ELR (cell line): Measurements from ENCODE around the gene FRMPD2.

Experiments used
- DNase-seq: peaks from one replicate; pipeline ENCODE4 v3.0.0-alpha.2; 2015; ENCODE audit warnings: low read depth

FRMPD2 gene, protein sequence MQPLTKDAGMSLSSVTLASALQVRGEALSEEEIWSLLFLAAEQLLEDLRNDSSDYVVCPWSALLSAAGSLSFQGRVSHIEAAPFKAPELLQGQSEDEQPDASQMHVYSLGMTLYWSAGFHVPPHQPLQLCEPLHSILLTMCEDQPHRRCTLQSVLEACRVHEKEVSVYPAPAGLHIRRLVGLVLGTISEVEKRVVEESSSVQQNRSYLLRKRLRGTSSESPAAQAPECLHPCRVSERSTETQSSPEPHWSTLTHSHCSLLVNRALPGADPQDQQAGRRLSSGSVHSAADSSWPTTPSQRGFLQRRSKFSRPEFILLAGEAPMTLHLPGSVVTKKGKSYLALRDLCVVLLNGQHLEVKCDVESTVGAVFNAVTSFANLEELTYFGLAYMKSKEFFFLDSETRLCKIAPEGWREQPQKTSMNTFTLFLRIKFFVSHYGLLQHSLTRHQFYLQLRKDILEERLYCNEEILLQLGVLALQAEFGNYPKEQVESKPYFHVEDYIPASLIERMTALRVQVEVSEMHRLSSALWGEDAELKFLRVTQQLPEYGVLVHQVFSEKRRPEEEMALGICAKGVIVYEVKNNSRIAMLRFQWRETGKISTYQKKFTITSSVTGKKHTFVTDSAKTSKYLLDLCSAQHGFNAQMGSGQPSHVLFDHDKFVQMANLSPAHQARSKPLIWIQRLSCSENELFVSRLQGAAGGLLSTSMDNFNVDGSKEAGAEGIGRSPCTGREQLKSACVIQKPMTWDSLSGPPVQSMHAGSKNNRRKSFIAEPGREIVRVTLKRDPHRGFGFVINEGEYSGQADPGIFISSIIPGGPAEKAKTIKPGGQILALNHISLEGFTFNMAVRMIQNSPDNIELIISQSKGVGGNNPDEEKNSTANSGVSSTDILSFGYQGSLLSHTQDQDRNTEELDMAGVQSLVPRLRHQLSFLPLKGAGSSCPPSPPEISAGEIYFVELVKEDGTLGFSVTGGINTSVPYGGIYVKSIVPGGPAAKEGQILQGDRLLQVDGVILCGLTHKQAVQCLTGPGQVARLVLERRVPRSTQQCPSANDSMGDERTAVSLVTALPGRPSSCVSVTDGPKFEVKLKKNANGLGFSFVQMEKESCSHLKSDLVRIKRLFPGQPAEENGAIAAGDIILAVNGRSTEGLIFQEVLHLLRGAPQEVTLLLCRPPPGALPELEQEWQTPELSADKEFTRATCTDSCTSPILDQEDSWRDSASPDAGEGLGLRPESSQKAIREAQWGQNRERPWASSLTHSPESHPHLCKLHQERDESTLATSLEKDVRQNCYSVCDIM (N-terminal part only)

GRCh38 chr10:48274636-48275035, at the start of gene FRMPD2:
TSS of gene FRMPD2 (minus strand) at chr10:48274696. CDS start at chr10:48274567, 129 bp downstream.
- DNase-seq = no peak

GRCh38 chr10:48322017-48322416, 47.5 kb upstream of the FRMPD2 start:
- DNase-seq = peak; percentile 38

GRCh38 chr10:48317321-48317990, 43.0 kb upstream of the FRMPD2 start:
- DNase-seq = no peak

DNA sequence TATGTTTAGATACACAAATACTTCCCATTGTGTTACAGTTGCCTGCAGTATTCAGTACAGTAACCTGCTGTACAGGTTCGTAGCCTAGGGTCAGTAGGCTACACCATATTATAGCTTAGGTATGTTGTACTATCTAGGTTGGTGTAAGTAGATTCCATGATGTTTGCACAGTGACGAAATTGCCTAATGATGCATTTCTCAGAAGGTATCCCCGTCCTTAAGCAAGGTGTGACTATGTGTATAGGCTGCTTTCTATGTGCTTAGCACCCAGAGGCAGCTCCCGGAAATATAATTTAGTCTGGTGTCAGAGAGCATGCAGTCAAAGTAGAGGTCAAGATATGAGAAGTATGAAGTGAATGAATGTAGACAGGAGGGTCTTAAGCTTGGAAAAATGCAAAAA, 41.7 kb upstream of the FRMPD2 start:
- no peak for DNase-seq

GRCh38 chr10:48314107-48314506, 39.6 kb upstream of the FRMPD2 start:
- DNase-seq = no peak

DNA sequence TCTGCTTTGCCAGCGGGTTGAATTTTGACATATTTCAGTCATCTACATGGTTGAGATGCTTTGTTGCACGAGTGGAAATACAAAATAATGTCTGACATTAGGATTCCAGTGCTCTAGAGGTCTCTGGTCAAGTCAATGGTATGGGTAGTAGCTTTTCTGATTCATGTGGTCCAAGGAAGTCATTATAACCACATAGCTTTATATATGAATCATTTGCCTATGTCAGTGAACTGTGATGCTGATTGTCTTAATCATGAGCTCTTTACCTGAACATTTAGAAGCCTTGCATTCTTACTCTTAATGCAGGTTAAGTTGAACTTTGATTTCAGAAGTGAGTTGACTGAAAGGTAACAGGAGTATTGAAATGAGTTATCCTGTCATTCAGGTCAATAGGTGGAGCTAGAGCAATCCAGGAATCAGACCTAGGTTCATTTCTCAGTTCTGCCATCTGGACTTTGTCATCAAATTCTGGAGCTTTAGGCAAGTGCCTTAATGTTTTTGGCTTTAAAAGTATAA, 35.3 kb upstream of the FRMPD2 start:
- DNase-seq = peak; percentile 91

GRCh38 chr10:48307711-48308018, 33.2 kb upstream of the FRMPD2 start:
- DNase-seq = no peak

DNA sequence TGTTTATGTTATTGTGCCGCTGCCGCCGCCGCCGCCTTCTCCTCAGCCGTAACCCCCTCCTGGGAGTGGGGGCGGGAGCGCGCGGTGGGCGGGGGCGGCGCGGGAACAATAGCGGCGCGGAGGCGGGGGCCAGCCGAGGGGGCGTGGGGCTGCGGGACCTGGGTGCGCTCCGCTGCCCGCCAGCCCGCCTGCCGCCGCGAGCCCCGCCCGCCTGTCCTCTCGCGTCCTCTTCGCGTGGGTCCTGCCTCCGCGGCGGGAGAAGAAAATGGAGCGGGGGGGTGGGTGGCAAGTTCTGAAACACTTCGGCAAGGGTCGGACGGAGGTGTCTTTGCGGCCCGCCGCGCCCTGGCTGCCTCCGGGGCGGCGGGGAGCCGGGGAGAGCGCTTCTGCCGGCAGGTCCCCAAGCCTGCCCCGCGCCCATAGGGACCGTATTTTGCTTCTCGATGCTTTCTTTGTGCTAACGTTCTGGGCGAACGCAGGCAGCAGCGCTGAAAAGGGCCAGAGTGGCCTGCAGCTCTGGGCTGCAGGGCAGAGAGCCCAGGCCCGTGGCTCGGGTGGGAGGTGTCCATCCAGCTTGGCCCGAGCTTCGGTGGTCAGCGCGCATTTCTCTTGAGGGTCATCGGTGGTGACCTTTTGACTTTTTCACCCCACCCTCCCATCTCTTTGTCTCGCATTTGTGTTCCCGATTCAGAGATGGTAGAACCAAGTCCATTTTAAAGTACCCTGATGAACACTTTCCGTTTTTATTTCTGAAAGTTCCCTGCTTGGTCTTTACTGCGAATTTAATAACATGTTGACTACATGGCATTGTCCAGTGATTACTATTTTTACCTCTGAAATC, 32.6 kb upstream of the FRMPD2 start:
- peak; percentile 62 for DNase-seq

DNA sequence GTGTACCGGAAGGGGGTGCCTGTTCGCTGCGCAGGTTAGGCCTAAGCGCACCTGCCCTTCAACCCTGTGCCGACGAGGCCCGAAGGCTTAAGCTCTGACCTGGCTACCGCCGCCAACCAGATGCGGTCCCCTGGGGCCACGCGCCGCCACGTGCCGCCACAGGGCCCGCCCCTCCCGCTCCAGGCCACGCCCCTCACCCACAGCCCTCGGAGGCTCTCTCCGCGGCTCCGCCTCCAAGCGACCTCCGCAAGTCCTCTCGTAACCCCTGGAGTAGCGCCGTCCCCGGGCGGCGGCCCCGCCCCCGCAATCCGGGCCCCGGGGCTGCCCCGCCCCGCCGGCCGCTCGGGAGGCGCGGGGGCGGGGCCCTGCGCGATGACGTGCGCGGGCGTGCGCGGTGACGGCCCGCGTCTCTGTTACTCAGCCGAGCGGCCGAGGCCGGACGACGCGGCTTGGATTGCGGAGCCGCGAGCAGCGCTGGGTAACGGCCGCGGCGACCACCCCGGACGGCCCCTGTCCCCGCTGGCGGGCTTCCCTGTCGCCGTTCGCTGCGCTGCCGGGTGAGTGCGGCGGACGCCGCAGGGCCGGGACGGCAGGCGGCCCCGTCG, 31.9 kb upstream of the FRMPD2 start, which contains the start of gene MAPK8:
Gene MAPK8, plus strand, starts transcription at position 413 of the 605 bp plus-strand sequence. CDS start 94,984 bp downstream, outside the sequence.
- peak; percentile 88 for DNase-seq

DNA sequence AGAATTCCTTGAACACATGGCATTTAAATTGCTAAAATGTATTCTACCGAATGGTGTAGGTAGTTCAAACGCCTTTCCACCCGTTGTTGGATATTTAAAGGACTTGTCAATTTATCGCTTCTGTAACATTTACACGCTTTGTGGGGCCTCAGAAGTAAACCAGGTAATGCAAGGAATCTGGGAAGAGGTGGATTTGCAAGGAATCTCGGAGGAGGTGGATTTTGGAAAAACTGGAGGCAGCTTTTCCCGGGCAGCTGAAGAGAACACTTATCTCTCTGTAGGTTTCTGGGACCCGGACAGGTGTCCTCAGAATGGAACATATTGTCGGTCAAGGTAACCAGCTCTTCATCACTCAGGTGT, 31.4 kb upstream of the FRMPD2 start:
- DNase-seq = no peak

- no peak for DNase-seq
These were observed 28.3 kb upstream of the FRMPD2 start for GRCh38 chr10:48302515-48303476.

DNA sequence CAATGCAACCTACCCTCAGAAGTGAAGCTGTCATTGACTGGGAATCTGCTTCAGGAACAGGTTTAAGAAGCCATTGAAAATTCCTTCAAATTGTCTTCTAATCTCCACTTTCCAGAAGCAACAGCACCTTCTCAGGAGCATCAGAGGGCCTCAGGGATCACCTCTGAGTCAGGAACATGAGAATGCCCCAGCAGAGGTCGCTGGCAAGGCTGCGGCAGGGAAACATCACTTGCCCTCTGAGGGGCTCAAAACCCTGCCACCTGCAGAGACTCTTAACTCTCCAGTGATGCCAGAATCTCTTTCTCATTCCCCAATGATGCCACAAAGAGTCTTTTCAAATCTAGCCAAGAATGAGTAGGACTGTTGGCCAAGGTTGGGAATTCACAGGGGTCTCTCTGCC, 26.1 kb upstream of the FRMPD2 start:
- no peak for DNase-seq

- no peak for DNase-seq
These were observed 25.2 kb upstream of the FRMPD2 start for GRCh38 chr10:48299692-48300091.

- DNase-seq = no peak
These were observed 24.6 kb upstream of the FRMPD2 start for GRCh38 chr10:48299066-48299465.

- DNase-seq = no peak
These were observed 22.1 kb upstream of the FRMPD2 start for GRCh38 chr10:48296576-48297098.

- no peak for DNase-seq
These were observed 19.9 kb upstream of the FRMPD2 start for GRCh38 chr10:48294431-48294830.

DNA sequence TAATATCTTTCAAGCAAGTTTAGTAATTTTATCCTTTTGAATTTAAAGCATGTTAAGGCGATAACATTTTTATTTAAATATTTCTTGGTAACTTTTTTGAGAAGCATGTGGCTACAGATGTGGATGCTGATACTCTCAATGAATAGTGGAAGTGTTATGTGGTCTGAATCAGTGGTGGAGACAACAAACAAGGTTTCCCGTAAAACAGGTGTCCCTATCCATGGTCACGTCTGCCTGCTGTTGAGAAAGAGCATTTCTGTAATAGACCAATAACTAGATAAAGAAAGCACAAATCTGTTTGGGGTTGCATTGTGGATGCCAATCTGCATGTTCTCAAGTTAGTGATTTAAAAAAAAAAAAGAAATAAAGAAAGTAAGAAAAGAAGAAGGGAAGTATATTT, 18.1 kb upstream of the FRMPD2 start:
- DNase-seq = no peak

- DNase-seq = peak; percentile 25
These were observed 16.7 kb upstream of the FRMPD2 start for GRCh38 chr10:48291190-48291589.

DNA sequence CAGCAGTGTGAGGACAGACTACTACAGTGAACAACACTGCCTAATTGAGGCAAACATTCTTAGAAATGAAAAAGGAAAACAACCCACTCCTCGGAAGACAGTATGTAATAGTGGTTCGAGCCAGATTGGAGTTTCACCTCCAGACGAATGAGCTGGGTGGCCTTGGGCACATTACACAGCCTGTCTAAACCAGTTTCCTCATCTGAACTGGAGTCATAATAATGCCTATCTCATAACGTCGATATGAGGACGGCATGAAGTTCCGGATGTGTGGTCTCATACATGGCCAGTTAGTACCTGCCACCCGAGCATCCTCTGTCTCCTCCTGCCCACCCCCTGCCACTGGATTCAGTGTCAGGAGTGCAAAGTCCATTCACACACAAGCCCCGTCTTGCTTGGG, 15.8 kb upstream of the FRMPD2 start:
- no peak for DNase-seq
